Stimulated activated memory B cell treated with anti-CD40 and anti-IgM and Interleukin-4, amounts not matched to agents 10 μg/mL and 1 μg/mL and 100 μg/mL, for 72 hours (primary cell): ENCODE measurements around the gene FCGR3B.
A peak's percentile ranks its signal among the peaks of the same experiment; 100 is the strongest.
"Not testable (repeated sequence)": the region's sequence is repeated elsewhere in the genome, so short reads cannot be mapped to it uniquely, and the experiment has no call there.

Experiments
- ATAC-seq: fragments of 150-1000 bp; cut with Tn5 transposase; 2 replicates; pipeline ENCODE4 v1.10.0; 2021
- H3K27ac Mint-ChIP-seq: one replicate; pipeline ENCODE4 v1.8.0; 2022; ENCODE audit warnings: mild to moderate bottlenecking, mixed read lengths
- H3K27me3 Mint-ChIP-seq: one replicate; pipeline ENCODE4 v1.8.0; 2022; ENCODE audit warnings: mixed read lengths
- H3K36me3 Mint-ChIP-seq: one replicate; pipeline ENCODE4 v1.8.0; 2022; ENCODE audit warnings: mixed read lengths
- H3K4me1 Mint-ChIP-seq: one replicate; pipeline ENCODE4 v1.8.0; 2022; ENCODE audit warnings: mixed read lengths
- H3K4me3 Mint-ChIP-seq: one replicate; pipeline ENCODE4 v1.8.0; 2022; ENCODE audit warnings: mild to moderate bottlenecking, moderate library complexity, mixed read lengths
- H3K9me3 Mint-ChIP-seq: one replicate; pipeline ENCODE4 v1.8.0; 2022; ENCODE audit warnings: mixed read lengths

Gene FCGR3B

DNA sequence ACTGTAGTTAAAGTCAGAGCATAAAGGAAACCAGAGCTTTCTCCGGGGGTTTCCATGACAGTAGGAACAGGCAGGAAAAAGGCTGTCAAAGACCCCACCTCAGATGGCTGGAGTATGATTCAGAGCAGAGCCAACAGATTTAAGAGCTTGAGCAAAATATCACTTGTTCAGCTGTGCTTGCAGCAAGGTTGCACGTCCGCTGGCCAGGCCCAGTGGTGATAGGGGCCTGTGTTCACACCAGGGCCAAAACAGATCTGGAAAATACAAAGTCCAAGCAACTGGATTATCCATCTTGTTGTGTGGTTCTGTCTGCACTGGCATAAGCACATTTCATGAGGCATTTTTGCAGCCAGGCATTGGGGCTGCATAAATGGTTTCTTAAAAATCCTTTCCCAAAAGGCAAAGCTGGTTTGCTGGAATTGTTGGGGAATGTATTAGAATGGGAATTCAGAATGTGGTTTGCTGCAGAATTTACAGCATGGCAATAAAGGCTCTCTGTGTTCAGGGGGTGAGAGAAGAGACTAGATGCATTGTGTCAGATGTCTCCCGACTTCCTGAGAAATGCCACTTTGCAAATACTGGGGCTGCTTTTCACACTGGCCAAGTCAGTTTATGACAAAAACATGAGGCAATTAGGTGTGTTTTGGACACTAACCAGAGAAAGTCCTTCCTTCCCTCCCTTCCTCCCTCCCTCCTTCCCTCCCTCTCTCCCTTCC lies 36.5 kb downstream of the FCGR3B start:
- not testable (repeated sequence) for ATAC-seq, H3K36me3 Mint-ChIP-seq, H3K4me1 Mint-ChIP-seq

GRCh38 chr1:161593092-161593755 lies 37.8 kb downstream of the FCGR3B start:
- not testable (repeated sequence) for H3K4me3 Mint-ChIP-seq, H3K36me3 Mint-ChIP-seq, H3K9me3 Mint-ChIP-seq

More for the DNA sequence above, 36.5 kb downstream of the FCGR3B start:
- H3K27me3 Mint-ChIP-seq, H3K4me3 Mint-ChIP-seq, H3K9me3 Mint-ChIP-seq, H3K27ac Mint-ChIP-seq: not testable (repeated sequence)

DNA sequence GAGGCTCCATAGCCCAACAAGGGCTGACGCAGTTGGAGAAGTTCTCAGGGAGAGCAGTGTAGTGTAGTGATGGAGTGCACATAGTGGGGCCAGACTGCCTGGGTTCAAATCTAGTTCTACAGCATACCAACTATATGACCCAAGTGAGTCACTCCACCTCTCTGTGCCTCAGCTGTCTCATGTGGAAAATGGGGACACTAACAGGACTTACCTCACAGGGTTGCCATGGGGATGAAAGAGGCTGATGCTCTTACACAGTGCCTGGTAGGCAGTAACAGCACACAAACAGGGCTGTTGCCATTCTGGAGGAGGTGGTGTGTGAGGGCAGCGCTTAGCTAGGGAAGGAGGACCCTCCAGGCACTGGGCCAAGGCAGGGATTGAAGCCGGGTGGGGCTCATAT lies 38.4 kb downstream of the FCGR3B start:
- not testable (repeated sequence) for H3K4me3 Mint-ChIP-seq, H3K36me3 Mint-ChIP-seq, H3K9me3 Mint-ChIP-seq, H3K27ac Mint-ChIP-seq, ATAC-seq, H3K4me1 Mint-ChIP-seq, H3K27me3 Mint-ChIP-seq

More at GRCh38 chr1:161593092-161593755, 37.8 kb downstream of the FCGR3B start:
- not testable (repeated sequence) for H3K4me1 Mint-ChIP-seq, H3K27ac Mint-ChIP-seq, ATAC-seq, H3K27me3 Mint-ChIP-seq

- H3K36me3 Mint-ChIP-seq, H3K27me3 Mint-ChIP-seq, H3K27ac Mint-ChIP-seq, ATAC-seq, H3K4me1 Mint-ChIP-seq, H3K9me3 Mint-ChIP-seq, H3K4me3 Mint-ChIP-seq: not testable (repeated sequence)
Observed at GRCh38 chr1:161589920-161590319, 41.1 kb downstream of the FCGR3B start.

DNA sequence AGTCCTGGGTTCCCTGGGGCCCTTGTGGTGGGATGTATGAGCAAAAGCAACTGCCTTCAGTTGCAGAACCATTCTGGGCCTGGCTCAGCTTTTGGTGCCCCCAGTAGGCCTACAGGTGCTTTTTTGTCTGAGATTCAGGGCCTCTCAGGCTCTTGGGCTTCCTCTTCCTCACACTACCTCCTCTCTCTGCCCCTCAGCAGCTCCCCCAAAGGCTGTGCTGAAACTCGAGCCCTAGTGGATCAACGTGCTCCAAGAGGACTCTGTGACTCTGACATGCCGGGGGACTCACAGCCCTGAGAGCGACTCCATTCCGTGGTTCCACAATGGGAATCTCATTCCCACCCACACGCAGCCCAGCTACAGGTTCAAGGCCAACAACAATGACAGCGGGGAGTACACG lies 41.6 kb downstream of the FCGR3B start:
- not testable (repeated sequence) for ATAC-seq, H3K4me3 Mint-ChIP-seq, H3K36me3 Mint-ChIP-seq, H3K27ac Mint-ChIP-seq, H3K9me3 Mint-ChIP-seq, H3K4me1 Mint-ChIP-seq, H3K27me3 Mint-ChIP-seq

GRCh38 chr1:161588596-161588995 lies 42.4 kb downstream of the FCGR3B start:
- H3K36me3 Mint-ChIP-seq, H3K4me3 Mint-ChIP-seq, ATAC-seq, H3K4me1 Mint-ChIP-seq, H3K27ac Mint-ChIP-seq, H3K27me3 Mint-ChIP-seq, H3K9me3 Mint-ChIP-seq: not testable (repeated sequence)

DNA sequence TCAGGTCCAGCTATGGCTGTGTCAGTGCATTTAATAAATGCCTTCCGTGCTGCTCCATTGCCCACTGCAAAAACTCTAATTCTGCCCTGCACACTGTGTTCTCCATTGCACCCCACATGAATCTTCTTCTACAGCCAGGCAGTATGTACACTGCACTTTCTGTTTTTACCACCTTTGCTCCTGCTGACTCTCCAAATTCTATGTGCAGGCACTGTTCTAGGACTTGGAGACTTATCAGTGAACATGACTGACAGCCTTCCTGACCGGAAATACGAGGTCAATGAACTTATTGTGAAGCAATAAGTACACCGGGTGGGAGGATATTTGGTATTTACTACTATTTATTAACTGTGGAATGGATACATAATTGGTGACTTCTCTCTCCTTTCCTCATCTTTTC lies 48.1 kb downstream of the FCGR3B start:
- H3K4me3 Mint-ChIP-seq, H3K36me3 Mint-ChIP-seq, H3K4me1 Mint-ChIP-seq, H3K27me3 Mint-ChIP-seq, H3K27ac Mint-ChIP-seq, ATAC-seq, H3K9me3 Mint-ChIP-seq: not testable (repeated sequence)

DNA sequence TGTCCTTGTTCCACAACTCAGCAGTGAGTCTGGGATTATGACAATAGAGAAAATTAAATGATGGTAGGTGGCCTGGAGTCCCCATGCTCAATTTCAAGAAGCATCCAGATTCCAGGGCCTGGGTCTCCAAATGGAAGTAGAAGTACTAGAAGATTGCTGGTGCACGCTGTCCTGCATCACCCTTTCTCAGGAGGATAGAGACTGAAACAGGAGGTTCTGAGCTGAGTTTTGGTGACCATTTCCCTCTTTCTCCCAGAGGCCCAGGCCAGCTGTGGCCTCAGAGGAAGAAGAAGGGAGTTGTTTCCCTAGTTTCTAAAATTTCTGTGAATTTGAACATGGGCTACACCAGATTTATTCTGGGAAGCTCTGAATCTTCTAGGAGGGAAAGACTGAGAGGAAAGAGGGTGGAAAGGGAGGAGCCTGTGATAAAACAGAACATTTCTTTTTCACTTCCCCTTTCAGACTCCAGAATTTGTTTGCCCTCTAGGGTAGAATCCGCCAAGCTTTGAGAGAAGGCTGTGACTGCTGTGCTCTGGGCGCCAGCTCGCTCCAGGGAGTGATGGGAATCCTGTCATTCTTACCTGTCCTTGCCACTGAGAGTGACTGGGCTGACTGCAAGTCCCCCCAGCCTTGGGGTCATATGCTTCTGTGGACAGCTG lies 50.0 kb downstream of the FCGR3B start:
- H3K27ac Mint-ChIP-seq, H3K36me3 Mint-ChIP-seq, H3K27me3 Mint-ChIP-seq, H3K9me3 Mint-ChIP-seq, H3K4me3 Mint-ChIP-seq, H3K4me1 Mint-ChIP-seq: not testable (repeated sequence)
- peak; percentile 82 for ATAC-seq

DNA sequence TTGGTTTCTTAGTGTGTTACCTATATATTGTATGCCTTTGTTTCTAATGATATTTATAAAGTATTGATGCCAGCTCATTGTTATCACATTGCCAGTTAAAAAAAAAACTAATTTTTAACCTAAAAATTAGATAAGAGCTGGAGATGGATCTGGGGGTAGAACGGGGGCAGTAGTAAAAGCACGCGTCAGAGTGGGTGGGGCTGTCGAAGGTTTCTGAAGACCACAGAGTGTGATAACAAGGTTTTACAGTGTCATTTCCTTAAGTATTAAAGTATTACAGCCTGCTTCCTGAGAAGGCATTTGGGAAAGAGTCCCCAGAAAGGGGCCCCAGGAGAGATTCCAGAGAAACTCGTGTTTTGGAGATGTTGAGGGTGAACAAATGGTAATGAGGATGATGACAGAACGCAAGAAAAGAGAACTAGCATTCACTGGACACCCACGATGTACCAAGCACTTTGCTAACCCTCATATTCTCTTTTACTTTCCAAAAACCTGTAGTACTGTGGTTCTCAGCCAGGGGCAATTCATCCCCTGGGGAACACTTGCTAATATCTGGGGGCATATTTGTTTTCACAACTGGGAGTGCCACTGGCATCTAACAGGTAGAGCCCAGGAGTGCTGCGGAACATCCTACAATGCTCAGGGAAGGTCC lies 51.0 kb downstream of the FCGR3B start:
- not testable (repeated sequence) for H3K4me1 Mint-ChIP-seq, H3K4me3 Mint-ChIP-seq, ATAC-seq, H3K9me3 Mint-ChIP-seq, H3K36me3 Mint-ChIP-seq, H3K27me3 Mint-ChIP-seq, H3K27ac Mint-ChIP-seq

DNA sequence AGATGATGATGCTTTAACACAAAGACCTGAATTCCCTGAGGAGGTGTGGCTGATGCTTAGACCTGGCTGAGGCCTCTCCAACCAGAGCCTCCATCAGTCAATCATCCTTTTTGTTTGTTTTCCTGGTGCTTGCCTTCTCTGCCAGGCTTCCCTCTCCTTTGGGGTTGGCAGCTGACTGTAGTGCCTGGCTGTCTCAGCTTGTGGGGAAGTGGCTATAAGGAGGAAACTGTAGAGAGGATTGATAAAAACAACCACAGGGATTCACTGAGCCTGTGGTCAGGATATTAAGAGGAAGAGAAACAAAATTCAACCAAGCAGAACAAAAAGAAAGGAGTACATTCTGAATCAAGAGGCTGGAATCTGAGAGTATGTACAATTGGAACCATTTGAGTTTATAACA lies 54.3 kb downstream of the FCGR3B start:
- not testable (repeated sequence) for H3K27ac Mint-ChIP-seq, H3K36me3 Mint-ChIP-seq, H3K9me3 Mint-ChIP-seq, H3K4me1 Mint-ChIP-seq, H3K4me3 Mint-ChIP-seq, H3K27me3 Mint-ChIP-seq
- ATAC-seq = peak; percentile 52
